HL-60 (cell line): Measurements from ENCODE around the gene TMEM213.

Experiments
- DNase-seq, 2 experiments: peaks; one replicate each; pipeline ENCODE4 v3.0.0-alpha.2; 2010 to 2020; ENCODE audit warnings: low read depth in 1 of 2, low spot score in 1 of 2
- H3K27ac ChIP-seq: fragments of 250-450 bp; sonication (Bioruptor Pico); replicated peaks from 2 replicates; pipeline ENCODE4 v1.5.1; 2020; ENCODE audit warnings: mild to moderate bottlenecking, moderate library complexity
- H3K27me3 ChIP-seq: fragments of 250-450 bp; sonication (Bioruptor Pico); 2 replicates; pipeline ENCODE4 v1.5.1; 2021; ENCODE audit warnings: mild to moderate bottlenecking, moderate library complexity; ENCODE audit not compliant: insufficient read depth, poor library complexity, severe bottlenecking
- H3K4me3 ChIP-seq: replicated peaks from 2 replicates; pipeline ENCODE4 v1.5.1; 2011; ENCODE audit warnings: mild to moderate bottlenecking, control low read depth, low read length; ENCODE audit not compliant: insufficient read depth
- CTCF ChIP-seq: IDR thresholded peaks from one replicate; pipeline ENCODE4 v1.5.1; 2011; ENCODE audit warnings: low read length, control low read depth, inconsistent platforms; ENCODE audit not compliant: insufficient read depth
- GABPA ChIP-seq: IDR thresholded peaks from 2 replicates; pipeline ENCODE4 v1.6.1; 2012; ENCODE audit warnings: low read depth
- POLR2AphosphoS5 ChIP-seq: IDR thresholded peaks from 2 replicates; pipeline ENCODE4 v1.6.1; 2012; ENCODE audit warnings: low read depth
- REST ChIP-seq: IDR thresholded peaks from 2 replicates; pipeline ENCODE4 v1.6.1; 2012; ENCODE audit warnings: low read depth; ENCODE audit not compliant: insufficient replicate concordance
- SPI1 ChIP-seq: IDR thresholded peaks from 2 replicates; pipeline ENCODE4 v1.6.1; 2012; ENCODE audit warnings: low read depth, mild to moderate bottlenecking, borderline replicate concordance

The TMEM213 gene

GRCh38 chr7:138866353-138866752, 68.6 kb downstream of the TMEM213 start:
- Histone ChIP-seq H3K27ac (no peak overlapping the region), H3K27me3 (no peaks in the 10 kb centered on the region), H3K4me3 (no peak overlapping the region)
- no peak for DNase-seq
- no peak for TF ChIP-seq GABPA
- no peak for TF ChIP-seq POLR2AphosphoS5
- no peak for TF ChIP-seq SPI1
- no peak for TF ChIP-seq REST
- TF ChIP-seq CTCF: no peak

- no peak for TF ChIP-seq GABPA
- no peak for TF ChIP-seq SPI1
- no peak for TF ChIP-seq REST
- TF ChIP-seq POLR2AphosphoS5: no peak
- no peak for TF ChIP-seq CTCF
- no peak overlapping the region for H3K4me3 ChIP-seq
- H3K27ac ChIP-seq: no peak overlapping the region
- no peaks in the 10 kb centered on the region for H3K27me3 ChIP-seq
- DNase-seq: no peak
Observed at GRCh38 chr7:138867744-138868143, 70.0 kb downstream of the TMEM213 start.

- no peak for DNase-seq
- H3K4me3 ChIP-seq: no peak overlapping the region
- H3K27me3 ChIP-seq: no peaks in the 10 kb centered on the region
- TF ChIP-seq GABPA (no peak), REST (no peak), SPI1 (no peak), POLR2AphosphoS5 (no peak), CTCF (no peak)
- H3K27ac ChIP-seq: no peak overlapping the region
Observed at GRCh38 chr7:138868711-138869110, 70.9 kb downstream of the TMEM213 start.
